HepG2 (cell line): ENCODE data around the gene GPR137. TPM values are rescaled to one million over a fixed set of nuclear protein-coding genes. Genes with fewer than 3 reads are reported as not detected.

Experiments used
- AGO2 ChIP-seq: fragments of 200-400 bp; formaldehyde crosslinking; optimal IDR thresholded peaks from 2 replicates; pipeline ENCODE3; 2017; ENCODE audit warnings: mild to moderate bottlenecking, low read depth, low read length, moderate library complexity
- DBP ChIP-seq: sonication (generic); formaldehyde crosslinking; IDR thresholded peaks from 2 replicates; pipeline ENCODE4 v1.4.0; 2020; ENCODE audit warnings: missing genetic modification reagents; ENCODE audit errors: not compliant biosample characterization
- DNMT1 ChIP-seq: sonication (generic); formaldehyde crosslinking; IDR thresholded peaks from 2 replicates; pipeline ENCODE4 v1.5.1; 2020; ENCODE audit warnings: mild to moderate bottlenecking, missing genetic modification reagents
- ELF3 ChIP-seq: IDR thresholded peaks from 2 replicates; pipeline ENCODE4 v1.6.1; 2016; ENCODE audit warnings: missing genetic modification reagents, missing compliant biosample characterization
- GABPB1 ChIP-seq: IDR thresholded peaks from 2 replicates; pipeline ENCODE4 v1.6.1; 2016; ENCODE audit warnings: mild to moderate bottlenecking, missing genetic modification reagents, moderate library complexity, missing compliant biosample characterization
- JARID2 ChIP-seq: sonication (generic); formaldehyde crosslinking; IDR thresholded peaks from 2 replicates; pipeline ENCODE4 v1.8.1; 2023; ENCODE audit warnings: missing genetic modification reagents, inconsistent platforms; ENCODE audit not compliant: insufficient replicate concordance
- MEF2D ChIP-seq: sonication (generic); formaldehyde crosslinking; IDR thresholded peaks from 2 replicates; pipeline ENCODE4 v1.5.1; 2020; ENCODE audit warnings: mild to moderate bottlenecking, missing genetic modification reagents
- MLXIP ChIP-seq: sonication (generic); formaldehyde crosslinking; IDR thresholded peaks from 2 replicates; pipeline ENCODE4 v1.9.0; 2021; ENCODE audit warnings: missing genetic modification reagents, borderline replicate concordance
- NFYB ChIP-seq: sonication (generic); formaldehyde crosslinking; IDR thresholded peaks from 2 replicates; pipeline ENCODE4 v1.4.0; 2020; ENCODE audit warnings: missing genetic modification reagents
- NR0B2 ChIP-seq: sonication (generic); formaldehyde crosslinking; IDR thresholded peaks from 2 replicates; pipeline ENCODE4 v1.4.0; 2020; ENCODE audit warnings: mild to moderate bottlenecking, missing genetic modification reagents
- PHF21A ChIP-seq: sonication (generic); formaldehyde crosslinking; IDR thresholded peaks from 2 replicates; pipeline ENCODE4 v1.5.0; 2020; ENCODE audit warnings: mild to moderate bottlenecking, missing genetic modification reagents
- SCMH1 ChIP-seq: sonication (generic); formaldehyde crosslinking; IDR thresholded peaks from 2 replicates; pipeline ENCODE4 v1.9.0; 2021; ENCODE audit warnings: missing genetic modification reagents, mild to moderate bottlenecking, borderline replicate concordance
- TGIF2 ChIP-seq: IDR thresholded peaks from 2 replicates; pipeline ENCODE4 v1.6.1; 2016; ENCODE audit warnings: control low read depth, missing compliant biosample characterization
- TP53 ChIP-seq: sonication (generic); formaldehyde crosslinking; conservative IDR thresholded peaks from 2 replicates; pipeline ENCODE4 v1.4.0; 2020; ENCODE audit warnings: missing genetic modification reagents
- ZKSCAN8 ChIP-seq: IDR thresholded peaks from 2 replicates; pipeline ENCODE4 v1.6.1; 2016; ENCODE audit warnings: borderline replicate concordance, missing genetic modification reagents, missing compliant biosample characterization
- ZNF460 ChIP-seq: sonication (generic); formaldehyde crosslinking; IDR thresholded peaks from 2 replicates; pipeline ENCODE4 v1.5.1; 2020; ENCODE audit warnings: missing genetic modification reagents, mild to moderate bottlenecking, borderline replicate concordance
- ZNF563 ChIP-seq: sonication (generic); formaldehyde crosslinking; IDR thresholded peaks from 2 replicates; pipeline ENCODE4 v1.8.0; 2022; ENCODE audit warnings: mild to moderate bottlenecking, moderate library complexity, missing genetic modification reagents
- ZNF598 ChIP-seq: sonication (generic); formaldehyde crosslinking; IDR thresholded peaks from 2 replicates; pipeline ENCODE4 v1.5.1; 2020; ENCODE audit warnings: mild to moderate bottlenecking, missing genetic modification reagents, borderline replicate concordance
- ZNF850 ChIP-seq: sonication (generic); formaldehyde crosslinking; conservative IDR thresholded peaks from 2 replicates; pipeline ENCODE4 v1.9.0; 2021; ENCODE audit warnings: mild to moderate bottlenecking, missing genetic modification reagents
- polyA plus RNA-seq, 8 experiments: library from polyadenylated mRNA; depleted of rRNA in 3 of 8; stranded (reverse) in 7 of 8; unstranded in 1 of 8; fragments of >200 nt; fragmentation: Illumina TruSeq in 4 of 8; extraction: Trizol in 4 of 8; gene quantifications; 2 replicates each; pipeline versions ENCODE4 v1.2.1 to v1.2.3, GENCODE V29; 2011 to 2016; ENCODE audit warnings: low read depth in 4 of 8, missing spikeins in 1 of 8, mixed read lengths in 1 of 8; ENCODE audit not compliant: insufficient read depth in 1 of 8
- total RNA-seq, 5 experiments: library from RNA; depleted of rRNA; stranded (reverse); fragments of >200 nt; fragmentation: Illumina TruSeq; extraction: Trizol; gene quantifications; 2 replicates each; pipeline ENCODE4 v1.2.3, GENCODE V29; 2016; ENCODE audit warnings: low read depth in 1 of 5
- TF ChIP-seq, protein P1 (sequence below): sonication (generic); formaldehyde crosslinking; conservative IDR thresholded peaks from 2 replicates; pipeline ENCODE4 v1.8.0; 2022; ENCODE audit warnings: low read depth, missing genetic modification reagents
- TF ChIP-seq, protein P2 (sequence below): sonication (generic); formaldehyde crosslinking; conservative IDR thresholded peaks from 2 replicates; pipeline ENCODE4 v1.4.0; 2020; ENCODE audit warnings: missing genetic modification reagents

Gene GPR137
- total and polyA plus RNA-seq, 2 of the 13 experiments (the other 11 are each of a cell fraction or from before 2014, with no cell fraction given), result 8.5 to 13.2 TPM

DNA sequence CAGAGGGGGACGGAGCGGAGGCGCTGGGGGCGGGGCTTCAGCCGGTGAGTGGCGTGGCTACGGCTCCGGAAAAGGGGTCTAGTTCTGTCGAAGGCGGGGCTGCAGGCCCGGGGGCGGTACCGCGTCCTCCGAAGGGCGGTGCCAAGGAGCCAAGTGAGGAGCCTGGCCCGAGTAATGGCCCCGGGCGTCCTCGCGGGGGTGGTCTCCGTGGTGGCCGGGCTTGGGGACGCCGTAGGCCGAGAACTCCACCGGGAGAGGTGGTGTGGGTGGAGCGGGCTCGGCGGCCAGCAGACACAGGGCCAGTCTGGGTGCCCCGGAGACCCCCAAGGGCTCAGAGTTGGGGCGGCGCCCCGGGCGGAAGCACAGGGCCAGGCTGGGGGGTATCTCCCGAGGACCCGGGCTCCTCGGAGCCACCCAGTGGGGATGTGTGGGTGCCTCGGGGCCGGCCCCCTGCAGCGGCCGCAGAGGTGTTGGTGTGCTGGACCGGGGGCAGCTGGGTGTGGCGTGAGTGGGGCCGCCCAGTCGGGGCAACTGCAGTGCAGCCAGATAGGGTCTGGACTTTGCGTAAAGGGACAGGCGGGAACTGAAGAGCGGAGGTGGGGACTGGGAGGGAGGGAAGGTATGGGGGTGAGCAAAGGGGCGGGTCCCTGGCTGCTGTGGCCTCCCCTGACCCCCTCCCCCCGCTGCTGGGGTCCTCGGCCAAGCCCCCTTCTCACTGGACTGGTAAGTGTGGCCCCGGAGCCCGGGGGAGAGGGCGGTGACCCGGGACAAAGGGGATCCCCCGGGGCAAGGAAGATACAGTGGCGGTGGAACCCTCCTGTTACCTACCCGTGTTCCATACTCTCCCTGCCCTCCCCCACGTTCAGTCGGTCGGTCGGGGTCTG is 43.9 kb upstream of the GPR137 start (continued):
- TF ChIP-seq ZNF850 (CRISPR knock-in tag) (no peak), TP53 (CRISPR knock-in tag) (no peak), ZNF598 (CRISPR knock-in tag) (peak; percentile 44; the same call in 1 of the 2 replicates), NFYB (CRISPR knock-in tag) (peak; percentile 65), ZNF563 (CRISPR knock-in tag) (peak; percentile 25; the same call in 1 of the 2 replicates), ELF3 (CRISPR knock-in tag) (peak; percentile 9; the same call in 1 of the 2 replicates), JARID2 (CRISPR knock-in tag) (no peak), TGIF2 (CRISPR knock-in tag) (no peak; the same call in 1 of the 2 replicates), ZKSCAN8 (CRISPR knock-in tag) (no peak), SCMH1 (CRISPR knock-in tag) (no peak), DNMT1 (CRISPR knock-in tag) (no peak), ZNF460 (no peak), DBP (CRISPR knock-in tag) (no peak), MLXIP (CRISPR knock-in tag) (no peak), MEF2D (CRISPR knock-in tag) (no peak), AGO2 (peak; percentile 64), NR0B2 (peak; percentile 36), PHF21A (CRISPR knock-in tag) (no peak), GABPB1 (CRISPR knock-in tag) (peak; percentile 50; the same call in 1 of the 2 replicates)
- TF ChIP-seq, protein P1, sequence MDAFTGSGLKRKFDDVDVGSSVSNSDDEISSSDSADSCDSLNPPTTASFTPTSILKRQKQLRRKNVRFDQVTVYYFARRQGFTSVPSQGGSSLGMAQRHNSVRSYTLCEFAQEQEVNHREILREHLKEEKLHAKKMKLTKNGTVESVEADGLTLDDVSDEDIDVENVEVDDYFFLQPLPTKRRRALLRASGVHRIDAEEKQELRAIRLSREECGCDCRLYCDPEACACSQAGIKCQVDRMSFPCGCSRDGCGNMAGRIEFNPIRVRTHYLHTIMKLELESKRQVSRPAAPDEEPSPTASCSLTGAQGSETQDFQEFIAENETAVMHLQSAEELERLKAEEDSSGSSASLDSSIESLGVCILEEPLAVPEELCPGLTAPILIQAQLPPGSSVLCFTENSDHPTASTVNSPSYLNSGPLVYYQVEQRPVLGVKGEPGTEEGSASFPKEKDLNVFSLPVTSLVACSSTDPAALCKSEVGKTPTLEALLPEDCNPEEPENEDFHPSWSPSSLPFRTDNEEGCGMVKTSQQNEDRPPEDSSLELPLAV, result no peak
- TF ChIP-seq, protein P2, sequence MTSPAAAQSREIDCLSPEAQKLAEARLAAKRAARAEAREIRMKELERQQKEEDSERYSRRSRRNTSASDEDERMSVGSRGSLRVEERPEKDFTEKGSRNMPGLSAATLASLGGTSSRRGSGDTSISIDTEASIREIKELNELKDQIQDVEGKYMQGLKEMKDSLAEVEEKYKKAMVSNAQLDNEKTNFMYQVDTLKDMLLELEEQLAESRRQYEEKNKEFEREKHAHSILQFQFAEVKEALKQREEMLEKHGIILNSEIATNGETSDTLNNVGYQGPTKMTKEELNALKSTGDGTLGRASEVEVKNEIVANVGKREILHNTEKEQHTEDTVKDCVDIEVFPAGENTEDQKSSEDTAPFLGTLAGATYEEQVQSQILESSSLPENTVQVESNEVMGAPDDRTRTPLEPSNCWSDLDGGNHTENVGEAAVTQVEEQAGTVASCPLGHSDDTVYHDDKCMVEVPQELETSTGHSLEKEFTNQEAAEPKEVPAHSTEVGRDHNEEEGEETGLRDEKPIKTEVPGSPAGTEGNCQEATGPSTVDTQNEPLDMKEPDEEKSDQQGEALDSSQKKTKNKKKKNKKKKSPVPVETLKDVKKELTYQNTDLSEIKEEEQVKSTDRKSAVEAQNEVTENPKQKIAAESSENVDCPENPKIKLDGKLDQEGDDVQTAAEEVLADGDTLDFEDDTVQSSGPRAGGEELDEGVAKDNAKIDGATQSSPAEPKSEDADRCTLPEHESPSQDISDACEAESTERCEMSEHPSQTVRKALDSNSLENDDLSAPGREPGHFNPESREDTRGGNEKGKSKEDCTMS, result no peak
